ENCODE measurements around the gene TFPI. TPM values are rescaled to one million over a fixed set of nuclear protein-coding genes. Genes with fewer than 3 reads are reported as not detected.

TFPI gene
- total RNA-seq, 1 experiment from 2014 or later, result 29.1 TPM

GRCh38 chr2:187500585-187501359 is 53.5 kb downstream of the TFPI start:
- Histone ChIP-seq H3K4me3 (replicated peaks in 1 of 2; ENCODE audit: low read depth in 1 of 2, low read length in 2 of 2) (no peak overlapping the region), H3K9ac (ENCODE audit: low read length) (no peak overlapping the region), H3K27ac (ENCODE audit: low read depth, low read length) (no peak overlapping the region), H3K9me3 (ENCODE audit: control insufficient read depth in 1 of 2, insufficient read depth in 1 of 2, low read depth in 1 of 2, low read length in 2 of 2) (no peaks in the 10 kb centered on the region), H3K4me2 (ENCODE audit: low read length) (0 out of 2 replicates have a peak overlapping the region, but pooled peaks have one; percentile 17), H4K20me1 (ENCODE audit: insufficient read depth) (no peaks in the 10 kb centered on the region), H3K4me1 (ENCODE audit: control insufficient read depth in 1 of 2, insufficient read depth in 2 of 2, low read length in 2 of 2) (peaks cover 6 to 10% of the 10 kb centered on the region in 2 experiments; a peak in 2 of 4 replicates), H3K36me3 (ENCODE audit: control insufficient read depth in 1 of 2, insufficient read depth in 2 of 2, low read length in 2 of 2) (no peaks in the 10 kb centered on the region), H3K27me3 (ENCODE audit: insufficient read depth, low read length) (no peaks in the 10 kb centered on the region), H3K9me2 (ENCODE audit: insufficient read depth) (no peaks in the 10 kb centered on the region), H2AFZ (ENCODE audit: low read depth, low read length, poor library complexity, severe bottlenecking) (peak overlapping the region; percentile 25), H3K79me2 (ENCODE audit: insufficient read depth, low read length) (no peaks in the 10 kb centered on the region)
- peak; percentile 23 for DNase-seq (ENCODE audit: low read depth, low spot score)
- POLR2A ChIA-PET, result interaction anchor here (1.1 to 2.4 kb wide), 2 partner anchors 46 to 80 kb away, joined by 3 to 23 read pairs; no protein-coding TSS in a partner anchor
- TF ChIP-seq SIN3A (IDR thresholded peaks at IDR 0.05; ENCODE audit: low read depth) (no peak), MAX (IDR thresholded peaks at IDR 0.05) (no peak), SP1 (IDR thresholded peaks at IDR 0.05; ENCODE audit: low read depth) (no peak), TCF7L2 (IDR thresholded peaks at IDR 0.05; ENCODE audit: borderline replicate concordance, extremely low read depth, insufficient read depth, insufficient read length) (no peak), EGR1 (IDR thresholded peaks at IDR 0.05; ENCODE audit: low read depth) (no peak), SRF (IDR thresholded peaks at IDR 0.05; ENCODE audit: low read depth) (no peak), CTCF (IDR thresholded peaks at IDR 0.05 in 2 of 3, conservative IDR thresholded peaks at IDR 0.05 in 1 of 3; ENCODE audit: borderline replicate concordance in 1 of 3, insufficient read depth in 1 of 3, low read depth in 2 of 3, low read length in 2 of 3) (peak; percentile 32 to 55 (median 53); a peak in 4 of 6 replicates), POLR2AphosphoS5 (IDR thresholded peaks at IDR 0.05; ENCODE audit: low read depth, low read length) (no peak), YY1 (IDR thresholded peaks at IDR 0.05; ENCODE audit: extremely low read depth, insufficient replicate concordance, low read depth, low read length) (no peak), REST (IDR thresholded peaks at IDR 0.05; ENCODE audit: low read depth) (no peak), EZH2phosphoT487 (IDR thresholded peaks at IDR 0.05; ENCODE audit: borderline replicate concordance) (no peak), RAD21 (IDR thresholded peaks at IDR 0.05; ENCODE audit: low read depth) (peak; percentile 72)
- CTCF ChIA-PET, result interaction anchor here (0.8 to 6.6 kb wide), 26 partner anchors 30 to 1483 kb away, joined by 3 to 412 read pairs (median 6); partner anchors contain the start of gene GULP1
- intact Hi-C loops (cut with micrococcal nuclease), result loop anchor here (1.0 to 10.0 kb wide), 4 partner anchors 80 to 1914 kb away; no protein-coding TSS in a partner anchor
- ATAC-seq, result peak; percentile 82
- BruUV-seq (replicated peaks), result no TSS peak
- RAD21 ChIA-PET (ENCODE audit: low non-redundant PET in 1 of 2, low total read pairs in 2 of 2, uncharacterized antibody in 2 of 2, unreplicated experiment in 2 of 2), result interaction anchor here (0.6 to 2.1 kb wide), 8 partner anchors 77 to 342 kb away, joined by 4 to 42 read pairs (median 5); no protein-coding TSS in a partner anchor

Data from HCT116 (cell line).